Stimulated activated CD8-positive, alpha-beta memory T cell treated with anti-CD3 and anti-CD28 coated beads, Interleukin-2, amount 100 ng/mL, for 48 hours (primary cell): ENCODE measurements around the gene SLC35B1.

ENCODE experiments used
- DNase-seq, 2 donors: peaks; one replicate each; pipeline ENCODE4 v3.0.0-alpha.2; 2020; ENCODE audit warnings: low read depth in 2 of 2

SLC35B1 gene, protein sequence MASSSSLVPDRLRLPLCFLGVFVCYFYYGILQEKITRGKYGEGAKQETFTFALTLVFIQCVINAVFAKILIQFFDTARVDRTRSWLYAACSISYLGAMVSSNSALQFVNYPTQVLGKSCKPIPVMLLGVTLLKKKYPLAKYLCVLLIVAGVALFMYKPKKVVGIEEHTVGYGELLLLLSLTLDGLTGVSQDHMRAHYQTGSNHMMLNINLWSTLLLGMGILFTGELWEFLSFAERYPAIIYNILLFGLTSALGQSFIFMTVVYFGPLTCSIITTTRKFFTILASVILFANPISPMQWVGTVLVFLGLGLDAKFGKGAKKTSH

DNA sequence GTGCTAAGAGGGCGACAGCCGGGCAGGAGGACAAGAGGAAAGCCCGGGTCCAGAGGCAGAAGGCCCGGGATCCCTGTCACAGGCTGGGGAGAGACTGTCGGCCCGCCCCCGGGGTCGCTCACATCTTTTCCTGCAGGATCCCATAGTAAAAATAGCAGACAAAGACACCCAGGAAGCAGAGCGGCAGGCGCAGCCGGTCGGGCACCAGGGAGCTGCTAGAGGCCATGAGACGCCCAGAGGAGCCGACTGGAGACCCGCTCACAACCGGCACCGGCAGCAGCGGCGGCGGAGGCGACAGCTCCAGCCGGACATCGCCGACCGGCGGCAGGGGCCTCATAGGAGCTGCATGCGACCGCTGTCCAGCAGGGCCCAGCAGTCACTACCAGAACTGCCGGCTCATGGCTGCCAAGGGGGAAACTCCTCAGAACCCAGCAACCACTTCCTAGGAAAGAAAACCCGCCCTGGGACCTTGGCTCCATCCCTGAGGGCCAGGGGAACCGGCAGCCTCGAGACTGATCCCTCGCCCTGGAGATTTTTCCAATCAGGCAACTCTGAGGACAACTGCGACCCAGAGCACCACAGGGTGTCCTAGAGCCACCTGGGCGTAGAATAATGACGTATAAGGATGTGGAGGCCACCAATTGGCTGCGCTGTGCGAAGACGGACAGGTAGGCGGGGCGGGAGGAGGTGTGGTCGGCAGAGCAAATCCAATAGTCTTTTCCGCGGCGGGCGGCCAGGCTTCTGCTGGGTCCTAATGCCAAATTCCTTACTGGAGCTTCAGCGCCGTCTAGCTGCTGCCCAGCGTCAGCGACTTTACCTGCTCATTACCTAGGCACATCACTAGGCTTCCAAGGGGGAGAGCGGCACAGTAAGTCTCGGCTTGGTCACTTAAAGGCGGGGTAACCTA lies at the start of gene SLC35B1:
Gene SLC35B1 (minus strand): TSS at position 357 of the 907 bp plus-strand sequence. CDS start 131 bp downstream, at position 226.
- peak; percentile 95 to 98 for DNase-seq

DNA sequence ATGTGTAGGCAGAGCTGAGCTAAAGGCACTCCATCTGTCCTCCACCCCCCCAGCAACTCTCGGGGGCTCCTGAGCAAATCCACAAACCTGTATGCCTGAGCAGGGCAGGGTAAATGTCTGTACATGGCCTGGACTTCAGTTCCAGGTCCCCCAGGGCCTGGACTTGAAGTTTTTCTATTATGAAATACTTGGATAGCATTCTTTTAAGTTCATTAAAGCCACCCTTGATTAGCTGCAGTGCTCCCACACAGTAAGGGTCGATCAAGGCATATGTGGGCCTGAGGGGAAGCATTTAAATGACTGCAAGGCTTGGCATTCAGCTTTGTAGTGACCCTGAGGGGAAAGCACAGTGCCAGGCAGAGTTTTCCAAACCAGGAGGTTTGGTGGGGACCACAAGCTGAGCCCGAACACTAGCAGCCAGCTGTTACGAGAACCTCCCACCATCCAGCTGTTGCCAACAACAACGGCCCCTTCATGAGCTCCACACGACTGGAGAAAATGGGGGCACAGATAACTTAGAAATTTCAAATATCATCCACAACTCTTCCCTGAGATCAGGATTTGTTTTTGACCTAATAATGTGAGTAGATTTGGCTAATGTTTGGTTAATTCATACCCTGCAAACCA lies 49.5 kb upstream of the SLC35B1 start:
- DNase-seq: no peak

DNA sequence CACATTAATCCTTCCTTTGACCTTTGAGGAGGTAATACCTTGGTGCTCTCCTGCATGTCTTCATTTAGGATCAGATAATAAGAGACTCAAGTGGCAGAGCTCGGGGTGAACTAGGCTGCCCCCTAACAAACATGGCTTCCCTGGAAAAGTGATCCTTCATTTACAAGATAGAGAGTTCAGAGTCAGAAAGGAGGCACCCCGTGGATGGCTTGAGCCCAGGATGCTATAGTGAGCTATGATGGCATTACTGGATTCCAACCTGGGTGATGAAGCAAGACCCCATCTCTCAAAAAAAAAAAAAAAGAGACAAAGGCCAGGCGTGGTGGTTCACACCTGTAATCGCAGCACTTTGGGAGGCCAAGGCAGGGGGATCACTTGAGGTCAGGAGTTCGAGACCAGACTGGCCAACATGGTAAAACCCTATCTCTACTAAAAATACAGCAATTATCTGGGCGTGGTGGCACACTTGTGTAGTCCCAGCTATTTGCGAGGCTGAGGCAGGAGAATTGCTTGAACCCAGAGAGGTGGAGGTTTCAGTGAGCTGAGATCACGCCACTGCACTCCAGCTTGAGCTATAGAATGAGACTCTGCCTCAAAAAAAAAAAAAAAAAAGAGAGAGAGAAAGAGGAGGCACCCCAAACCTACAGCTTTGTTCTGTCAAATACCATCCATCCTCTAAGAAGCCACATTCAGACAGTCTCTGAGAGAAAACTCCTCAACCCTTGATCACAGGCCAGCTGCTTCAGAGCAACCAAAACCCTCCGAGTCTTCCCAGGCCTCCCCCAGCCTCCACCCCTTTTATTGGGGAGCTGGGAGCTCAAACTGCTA lies 48.8 kb upstream of the SLC35B1 start:
- no peak for DNase-seq

DNA sequence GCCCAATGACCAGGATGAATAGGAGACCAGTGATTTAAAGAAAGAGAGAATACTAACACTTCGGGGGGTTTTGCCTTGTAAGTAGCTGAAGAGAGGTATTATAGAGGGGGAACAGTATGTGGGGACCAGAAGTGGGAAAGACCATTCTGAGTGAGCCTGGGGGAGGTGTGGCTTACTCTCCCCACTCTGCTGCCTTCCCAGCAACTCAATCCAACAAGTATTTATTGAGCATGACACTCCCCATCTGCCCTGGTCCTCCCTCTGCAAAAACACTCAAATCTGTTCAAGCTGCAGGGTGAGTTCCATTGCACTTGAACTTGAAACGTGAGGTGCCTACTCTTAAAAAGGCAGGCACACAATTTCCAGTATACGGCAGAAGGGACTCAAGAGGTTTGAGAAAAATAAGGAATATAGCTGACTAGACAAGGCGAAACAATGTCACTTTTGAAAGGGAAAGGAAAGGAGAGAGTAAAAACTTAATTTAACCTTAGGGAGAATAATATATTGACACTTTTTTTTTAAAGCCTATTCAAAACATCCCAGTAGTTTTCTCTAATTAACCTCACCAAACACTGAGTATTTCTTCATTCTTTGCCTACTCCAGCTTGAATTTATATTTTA lies 48.0 kb upstream of the SLC35B1 start:
- DNase-seq: no peak

DNA sequence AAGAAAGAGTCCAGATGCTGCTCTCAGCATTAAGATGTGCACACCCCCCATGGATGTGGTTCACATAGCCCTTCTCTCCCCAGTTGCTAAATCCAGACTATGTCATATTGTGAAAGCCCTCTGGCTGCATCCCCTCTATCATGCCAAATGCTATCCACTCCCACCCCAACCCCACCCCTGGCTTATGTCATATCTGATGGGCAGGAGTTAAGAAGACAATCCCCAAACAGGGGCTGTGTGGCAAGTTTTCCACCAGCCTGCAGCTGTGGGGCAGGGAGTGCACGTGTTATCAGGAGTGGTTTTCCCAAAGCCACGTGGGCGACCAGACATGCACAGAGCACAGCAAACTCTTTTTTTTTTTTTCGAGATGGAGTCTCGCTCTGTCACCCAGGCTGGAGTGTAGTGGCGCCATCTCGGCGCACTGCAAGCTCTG lies 46.2 kb upstream of the SLC35B1 start:
- DNase-seq: no peak

DNA sequence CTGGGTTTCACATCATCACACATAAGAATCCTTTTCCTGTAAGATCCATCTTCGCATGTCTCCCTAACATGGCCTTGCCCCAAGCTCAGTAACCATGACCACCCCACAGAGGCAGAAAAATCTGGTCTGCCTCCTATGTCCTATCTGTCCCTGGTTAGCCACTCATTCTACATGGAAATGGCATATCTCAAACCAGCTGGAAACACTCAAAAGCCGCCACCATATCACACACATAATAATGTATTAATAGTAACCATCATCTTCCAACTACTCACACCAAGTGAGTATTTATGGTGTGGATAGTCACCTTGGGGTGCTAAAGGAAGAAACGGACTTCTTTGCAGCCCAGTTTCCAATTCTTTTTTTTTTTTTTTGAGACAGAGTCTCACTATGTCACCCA lies 44.7 kb upstream of the SLC35B1 start:
- DNase-seq: no peak

DNA sequence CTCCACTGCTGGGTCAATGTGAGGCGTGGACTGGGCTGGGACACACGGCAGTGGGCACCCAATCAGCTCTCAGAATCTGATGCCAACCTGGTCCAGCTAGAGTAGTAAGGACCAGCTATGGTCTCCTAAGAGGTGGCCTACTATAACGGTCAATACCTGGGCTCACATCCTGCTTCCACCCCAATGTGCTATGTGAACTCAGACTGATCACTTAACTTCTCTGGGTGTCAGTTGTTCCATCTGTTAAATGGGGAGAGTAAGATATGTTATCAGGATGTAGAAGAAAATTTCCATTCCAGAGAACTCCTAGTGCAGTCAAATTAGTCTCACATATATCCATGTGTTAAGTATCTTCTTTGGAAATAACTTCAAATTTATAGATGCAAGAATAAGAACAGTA lies 42.0 kb upstream of the SLC35B1 start:
- DNase-seq: no peak

DNA sequence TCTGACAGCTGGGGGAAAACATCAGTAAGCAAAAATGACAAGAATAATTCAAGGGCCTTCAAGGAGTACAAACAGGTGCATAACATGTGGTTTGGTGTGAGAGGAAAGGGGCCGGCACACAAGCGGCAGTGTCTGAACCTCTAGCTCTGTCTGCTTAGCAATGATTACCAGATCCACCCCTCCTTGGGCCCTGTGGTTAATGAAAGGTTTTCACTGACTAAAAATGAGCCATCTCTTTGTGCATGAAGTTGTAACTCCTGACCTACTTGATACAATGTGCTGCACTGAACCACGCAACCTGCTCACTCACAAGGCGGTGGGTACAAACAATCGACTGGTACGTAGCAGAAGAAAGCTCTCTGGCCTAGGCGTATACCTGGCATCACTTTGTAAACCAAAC lies 41.0 kb upstream of the SLC35B1 start:
- peak; percentile 20 to 24 for DNase-seq

DNA sequence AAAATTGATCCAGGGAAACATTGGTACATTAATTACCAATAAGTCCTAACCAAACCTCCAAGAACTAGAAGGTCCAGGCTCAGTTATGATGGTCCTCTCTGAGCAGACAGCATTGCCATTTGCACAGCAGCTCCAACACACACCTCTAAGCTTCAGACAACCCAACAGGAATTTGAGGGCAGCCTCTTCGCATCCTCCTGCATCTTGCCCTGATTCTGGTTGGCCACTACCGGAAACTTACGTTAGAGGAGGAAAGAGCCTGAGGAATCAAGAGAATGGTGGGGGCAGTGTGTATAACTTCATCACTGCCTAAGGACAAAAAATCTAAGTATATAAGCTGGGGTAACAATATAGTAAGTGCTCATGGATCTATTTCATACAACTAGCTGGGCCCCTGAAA lies 40.5 kb upstream of the SLC35B1 start:
- DNase-seq: no peak

DNA sequence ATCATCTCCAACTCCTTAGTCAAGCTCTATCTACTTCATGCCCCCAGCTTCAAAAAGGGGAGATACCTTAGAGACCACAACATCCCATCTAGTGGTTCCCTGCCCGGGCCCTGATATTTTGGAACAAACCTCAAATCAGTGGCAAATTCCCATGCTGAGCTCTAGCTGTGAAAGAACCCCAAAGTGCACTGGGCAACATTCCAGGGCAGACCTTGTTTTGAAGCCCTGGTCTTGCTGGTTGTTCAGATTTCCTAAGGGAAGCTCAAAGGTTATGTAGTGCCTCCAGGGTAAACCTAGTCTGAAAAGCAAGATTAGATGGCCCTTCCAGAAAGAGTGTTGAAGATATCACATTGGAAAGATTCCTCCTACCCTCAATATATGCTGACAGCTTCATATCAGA lies 39.9 kb upstream of the SLC35B1 start:
- DNase-seq: no peak

DNA sequence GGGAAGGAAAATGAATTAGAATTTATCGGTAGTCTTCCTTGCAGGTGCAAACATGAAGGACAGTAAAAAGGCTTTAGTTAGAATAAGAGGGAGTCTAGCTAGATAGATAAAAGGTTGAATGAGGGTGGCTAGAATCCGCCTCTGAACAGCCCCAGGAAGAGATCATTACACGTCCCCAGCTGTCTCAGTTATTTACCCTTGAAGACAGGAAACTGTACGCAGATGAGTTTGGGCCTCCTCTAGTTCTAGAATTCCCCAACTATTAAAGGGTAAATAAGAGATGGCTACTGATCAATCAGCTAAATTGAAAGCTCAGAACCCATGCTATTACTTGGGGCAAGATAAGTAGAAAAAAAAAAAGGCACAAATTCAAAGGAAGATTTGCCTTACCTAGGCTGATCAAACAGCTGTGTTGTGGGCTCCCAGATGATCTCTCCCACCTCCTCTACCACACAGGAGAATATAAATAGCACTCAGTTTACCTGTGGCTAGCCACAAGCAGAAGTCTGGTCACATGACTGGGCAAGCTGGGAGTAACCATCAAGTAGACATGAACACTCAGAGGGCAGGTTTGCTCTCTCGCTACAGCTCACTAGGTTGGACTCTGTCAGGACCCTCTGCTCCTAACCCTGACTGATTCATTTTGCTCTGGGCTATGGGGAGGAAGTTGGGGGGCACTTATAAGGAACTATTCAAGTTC lies 39.2 kb upstream of the SLC35B1 start:
- no peak for DNase-seq

DNA sequence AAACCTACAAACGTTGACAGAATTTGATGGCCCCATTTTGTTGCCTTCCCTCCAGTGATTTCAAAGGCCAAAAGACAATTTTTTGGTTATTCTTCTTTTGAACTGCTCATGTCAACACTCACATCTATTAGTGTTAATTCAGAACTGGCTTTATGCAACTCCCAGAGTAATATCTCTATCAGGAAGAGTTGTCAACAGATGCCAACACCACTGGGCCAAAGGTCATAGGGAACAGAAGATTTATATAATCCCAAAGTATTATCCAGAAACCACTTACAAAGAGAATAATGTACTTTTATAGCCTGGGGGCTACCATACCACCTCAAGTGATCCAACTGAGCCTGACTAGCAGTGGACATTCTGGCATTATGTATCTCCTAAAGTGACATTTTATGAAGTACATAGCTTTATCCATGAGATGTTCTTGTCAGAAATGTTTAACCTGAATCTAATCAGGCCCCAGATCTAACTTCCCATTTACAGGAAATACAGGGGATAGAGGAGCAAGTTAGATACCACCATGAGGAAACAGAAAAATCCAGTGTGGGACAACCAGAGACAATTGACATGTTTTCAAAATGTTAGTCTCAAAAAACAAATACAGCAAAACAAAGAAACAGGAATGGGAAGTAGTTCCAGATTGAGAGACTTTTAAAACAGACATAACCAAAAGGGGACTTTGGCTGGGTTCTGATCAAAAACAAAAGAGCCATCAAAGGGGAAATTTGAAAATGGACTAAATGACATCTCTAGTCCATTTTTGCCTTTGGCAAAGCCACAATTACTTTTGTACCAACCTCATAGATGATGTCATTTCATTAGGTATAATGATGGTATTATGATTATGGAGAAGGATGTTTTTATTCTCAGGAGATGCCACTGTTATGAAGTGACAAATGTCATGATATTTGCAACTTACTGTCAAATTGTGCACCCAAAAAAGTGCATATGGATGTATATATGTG lies 37.7 kb upstream of the SLC35B1 start:
- DNase-seq: no peak

DNA sequence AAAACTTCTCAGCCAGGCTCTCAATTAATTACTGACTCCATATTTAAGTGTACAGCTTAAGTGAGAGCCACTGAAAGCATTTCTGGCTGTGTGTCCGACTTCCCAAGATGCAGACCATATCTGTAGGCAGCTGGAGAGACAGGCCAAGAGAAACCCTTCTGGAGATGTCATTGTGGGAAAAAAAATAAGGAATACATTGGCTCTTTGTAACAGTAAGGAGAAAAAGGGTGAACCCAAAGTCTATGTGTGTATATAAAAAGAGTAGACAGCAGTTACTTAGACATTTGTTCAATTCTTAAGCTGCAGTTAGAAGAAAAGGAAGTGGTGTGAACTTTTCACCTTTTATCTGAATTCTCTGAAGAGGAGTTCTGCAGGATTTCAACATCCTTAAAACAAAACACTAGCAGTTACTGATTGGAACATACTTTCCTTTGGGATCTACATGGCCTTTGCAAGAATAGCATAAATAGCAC lies 34.4 kb upstream of the SLC35B1 start:
- DNase-seq: no peak

DNA sequence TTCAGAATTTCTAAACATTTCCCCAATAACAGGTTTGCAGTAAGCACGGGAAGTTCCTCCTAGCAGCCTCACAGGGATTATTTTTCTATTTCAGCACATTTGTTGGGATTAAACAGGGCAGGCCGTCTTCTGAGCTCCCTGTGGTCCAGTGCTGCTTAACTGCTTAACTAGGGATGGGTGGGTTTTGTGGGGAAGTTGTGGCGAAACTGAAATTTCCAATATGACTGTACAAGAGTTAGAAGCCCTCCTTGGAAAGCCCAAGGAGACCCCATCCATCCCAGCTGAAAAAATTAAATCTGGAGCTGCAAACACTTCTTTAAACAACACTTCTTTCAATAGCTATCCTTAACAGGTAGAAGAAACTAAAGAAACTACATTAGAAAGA lies 33.9 kb upstream of the SLC35B1 start:
- DNase-seq: no peak

DNA sequence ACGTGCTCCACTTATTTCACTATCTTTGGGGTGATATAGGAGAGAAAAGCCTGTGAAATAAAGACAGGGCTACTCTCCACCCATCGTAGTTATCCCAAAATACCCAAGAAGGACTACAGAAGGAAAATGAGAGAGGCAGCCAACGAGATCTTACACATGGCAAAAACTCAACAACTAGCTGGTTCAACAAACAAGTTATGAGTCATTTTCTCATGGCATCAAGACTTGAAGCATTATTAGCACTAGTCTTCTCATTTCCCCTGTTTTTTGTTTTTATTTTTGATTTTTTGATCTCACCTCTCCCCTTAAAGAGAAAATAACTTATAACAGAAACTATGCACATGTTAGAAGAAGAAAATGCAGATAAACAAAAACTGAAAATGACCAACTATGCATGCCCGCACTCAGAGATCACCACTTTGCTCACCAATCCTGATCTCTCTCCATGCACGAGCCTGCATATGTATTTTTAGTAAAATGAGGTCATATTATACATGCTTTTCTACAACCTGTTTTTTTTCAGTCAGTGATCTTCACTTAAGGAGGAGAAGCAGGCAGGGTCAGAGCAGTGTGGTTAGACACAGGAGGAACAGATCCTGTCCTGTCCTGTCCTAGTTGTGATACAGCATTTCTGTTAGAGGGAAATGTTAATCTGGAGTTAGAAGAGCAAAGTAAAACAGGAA lies 33.4 kb upstream of the SLC35B1 start:
- DNase-seq: no peak

DNA sequence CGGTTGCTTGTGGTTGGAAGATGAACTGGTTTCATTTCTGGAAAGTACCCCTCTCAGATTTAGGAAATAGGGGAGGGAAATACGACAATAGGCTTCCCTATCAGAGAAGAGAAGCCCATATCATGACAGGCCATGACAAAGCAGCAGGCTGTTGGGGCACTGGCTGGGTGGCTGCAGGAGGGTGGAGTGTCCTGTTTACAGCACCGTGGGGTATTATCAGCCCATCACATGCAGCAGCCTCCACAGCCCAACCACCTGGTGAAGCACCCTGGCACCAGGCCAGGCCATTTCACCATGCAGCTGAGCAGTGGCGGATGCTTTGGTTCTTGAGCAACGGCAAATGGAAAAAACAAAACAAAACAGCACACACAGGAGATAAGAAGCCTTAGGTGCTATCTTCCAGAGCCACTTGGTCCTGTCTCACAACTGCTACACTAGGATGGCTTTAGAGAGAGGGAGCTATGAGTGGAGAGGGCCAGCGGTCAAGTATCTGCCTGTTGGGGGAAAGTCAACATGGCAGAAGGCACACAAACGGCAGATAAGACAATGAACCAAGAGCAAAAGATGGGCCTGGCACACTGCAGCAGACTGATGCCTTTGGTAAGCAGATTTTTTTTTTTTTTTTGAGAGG lies 32.0 kb upstream of the SLC35B1 start:
- DNase-seq: peak; percentile 72 to 77

DNA sequence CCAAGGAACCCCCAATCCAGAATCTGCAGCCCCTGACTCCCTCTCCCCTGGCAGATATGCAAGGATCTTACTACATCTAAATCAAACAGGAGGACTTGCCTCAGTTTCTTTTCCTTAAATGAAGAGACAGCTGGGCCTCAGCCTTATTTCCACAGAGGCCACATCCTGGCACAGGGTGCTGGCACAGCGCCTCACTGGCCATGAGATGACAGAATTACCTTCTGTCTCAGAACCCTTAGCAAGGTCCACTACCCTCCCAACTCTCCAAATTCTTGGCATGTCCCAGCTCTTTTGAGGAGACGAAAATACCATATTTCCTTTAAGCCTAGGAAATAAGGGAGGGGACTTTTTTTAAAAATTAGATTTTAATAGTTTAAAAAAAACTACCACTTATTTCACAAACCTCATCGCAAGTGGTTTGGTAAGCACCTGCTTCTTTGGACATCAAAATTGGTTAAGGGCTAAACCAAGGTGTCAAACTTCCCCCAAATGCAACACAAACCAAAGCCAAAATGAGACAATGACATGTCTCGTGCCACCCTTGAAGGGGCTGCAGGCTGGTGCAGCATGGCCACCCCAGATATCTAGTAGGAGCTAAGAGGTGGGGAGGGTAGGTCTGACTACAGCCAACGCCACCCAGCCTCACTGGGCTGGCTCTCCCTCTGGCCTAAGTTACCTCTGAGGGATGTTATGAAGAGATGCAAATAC lies 30.8 kb upstream of the SLC35B1 start:
- DNase-seq: no peak
